HL-60/S4 treated with retinoic acid at 250 ng/mL for 4 days and 3 days (cell line): ENCODE measurements around the gene TMPRSS4.

ENCODE experiments used
- in situ Hi-C: fragments of 300-500 bp; cut with MboI; formaldehyde crosslinking; loops from 2 replicates; pipeline ENCODE4 v1.7.0; 2022; ENCODE audit warnings: low sequenced_read_pairs

The TMPRSS4 gene

GRCh38 chr11:118076754-118077281 lies at the start of gene TMPRSS4:
TMPRSS4 (plus strand) TSS chr11:118077078; CDS start chr11:118077303, 225 bp downstream.
- in situ Hi-C loops: no loop called here

- in situ Hi-C loops: no loop called here
These were observed 49.2 kb upstream of the TMPRSS4 start for GRCh38 chr11:118027694-118028093.

GRCh38 chr11:118028626-118029025 lies 48.3 kb upstream of the TMPRSS4 start:
- in situ Hi-C loops: no loop called here

- in situ Hi-C loops: no loop called here
These were observed 43.4 kb upstream of the TMPRSS4 start for GRCh38 chr11:118033443-118033842.

GRCh38 chr11:118042141-118042540 lies 34.7 kb upstream of the TMPRSS4 start:
- in situ Hi-C loops: loop anchor here (10.0 kb wide), 1 partner anchor 87 kb away; no protein-coding TSS in a partner anchor

GRCh38 chr11:118042796-118043195 lies 34.1 kb upstream of the TMPRSS4 start:
- in situ Hi-C loops: loop anchor here (10.0 kb wide), 1 partner anchor 88 kb away; no protein-coding TSS in a partner anchor

GRCh38 chr11:118045191-118045590 lies 31.7 kb upstream of the TMPRSS4 start:
- in situ Hi-C loops: loop anchor here (10.0 kb wide), 1 partner anchor 90 kb away; no protein-coding TSS in a partner anchor

- in situ Hi-C loops: loop anchor here (10.0 kb wide), 1 partner anchor 92 kb away; no protein-coding TSS in a partner anchor
These were observed 30.6 kb upstream of the TMPRSS4 start for GRCh38 chr11:118046051-118046963.

GRCh38 chr11:118046964-118047700 lies 29.7 kb upstream of the TMPRSS4 start:
- in situ Hi-C loops: loop anchor here (10.0 kb wide), 1 partner anchor 92 kb away; no protein-coding TSS in a partner anchor

GRCh38 chr11:118047749-118048148 lies 29.1 kb upstream of the TMPRSS4 start:
- in situ Hi-C loops: loop anchor here (10.0 kb wide), 1 partner anchor 93 kb away; no protein-coding TSS in a partner anchor

- in situ Hi-C loops: loop anchor here (10.0 kb wide), 1 partner anchor 94 kb away; no protein-coding TSS in a partner anchor
These were observed 28.2 kb upstream of the TMPRSS4 start for GRCh38 chr11:118048472-118049370.

- in situ Hi-C loops: loop anchor here (10.0 to 25.0 kb wide), 3 partner anchors 95 to 612 kb away; no protein-coding TSS in a partner anchor
These were observed 27.1 kb upstream of the TMPRSS4 start for GRCh38 chr11:118049771-118050170.

- in situ Hi-C loops: loop anchor here (25.0 kb wide), 2 partner anchors 213 to 613 kb away; no protein-coding TSS in a partner anchor
These were observed 26.5 kb upstream of the TMPRSS4 start for GRCh38 chr11:118050208-118050891.

- in situ Hi-C loops: loop anchor here (25.0 kb wide), 2 partner anchors 214 to 614 kb away; no protein-coding TSS in a partner anchor
These were observed 25.7 kb upstream of the TMPRSS4 start for GRCh38 chr11:118051136-118051610.

GRCh38 chr11:118051611-118052461 lies 25.0 kb upstream of the TMPRSS4 start:
- in situ Hi-C loops: loop anchor here (25.0 kb wide), 2 partner anchors 215 to 615 kb away; no protein-coding TSS in a partner anchor

GRCh38 chr11:118052581-118053206 lies 24.2 kb upstream of the TMPRSS4 start:
- in situ Hi-C loops: loop anchor here (25.0 kb wide), 2 partner anchors 215 to 615 kb away; no protein-coding TSS in a partner anchor
